Ecto neural progenitor cell (in vitro differentiated cells): Measurements from ENCODE around the gene KLHL15.
"Not testable (repeated sequence)": the region's sequence is repeated elsewhere in the genome, so short reads cannot be mapped to it uniquely, and the experiment has no call there.

ENCODE experiments used
- DNase-seq: peaks from one replicate; pipeline ENCODE4 v3.0.0-alpha.2; 2018; ENCODE audit warnings: low spot score

KLHL15 gene

GRCh38 chrX:24027086-24027485 lies at the start of gene KLHL15:
Gene KLHL15 (minus strand): TSS chrX:24027186. CDS start chrX:24006693, 20,493 bp downstream.
- no peak for DNase-seq

DNA sequence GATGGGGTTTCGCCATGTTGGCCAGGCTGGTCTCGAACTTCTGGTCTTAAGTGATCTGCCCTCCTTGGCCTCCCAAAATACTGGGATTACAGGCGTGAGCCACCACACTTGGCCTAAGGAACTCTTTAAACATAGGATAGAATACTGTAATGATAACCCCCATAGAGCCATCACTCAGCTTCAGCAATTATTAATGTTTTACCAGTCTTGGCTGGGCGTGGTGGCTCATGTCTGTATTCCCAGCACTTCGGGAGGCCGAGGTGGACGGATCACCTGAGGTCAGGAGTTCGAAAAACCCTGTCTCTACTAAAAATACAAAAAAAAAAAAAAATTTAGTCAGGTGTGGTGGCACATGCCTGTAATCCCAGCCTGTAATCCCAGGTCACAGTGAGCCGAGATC lies 42.9 kb upstream of the KLHL15 start:
- DNase-seq = no peak

GRCh38 chrX:24063488-24063887 lies 36.5 kb upstream of the KLHL15 start:
- no peak for DNase-seq

- no peak for DNase-seq
Observed at GRCh38 chrX:24055043-24055356, 28.0 kb upstream of the KLHL15 start.

DNA sequence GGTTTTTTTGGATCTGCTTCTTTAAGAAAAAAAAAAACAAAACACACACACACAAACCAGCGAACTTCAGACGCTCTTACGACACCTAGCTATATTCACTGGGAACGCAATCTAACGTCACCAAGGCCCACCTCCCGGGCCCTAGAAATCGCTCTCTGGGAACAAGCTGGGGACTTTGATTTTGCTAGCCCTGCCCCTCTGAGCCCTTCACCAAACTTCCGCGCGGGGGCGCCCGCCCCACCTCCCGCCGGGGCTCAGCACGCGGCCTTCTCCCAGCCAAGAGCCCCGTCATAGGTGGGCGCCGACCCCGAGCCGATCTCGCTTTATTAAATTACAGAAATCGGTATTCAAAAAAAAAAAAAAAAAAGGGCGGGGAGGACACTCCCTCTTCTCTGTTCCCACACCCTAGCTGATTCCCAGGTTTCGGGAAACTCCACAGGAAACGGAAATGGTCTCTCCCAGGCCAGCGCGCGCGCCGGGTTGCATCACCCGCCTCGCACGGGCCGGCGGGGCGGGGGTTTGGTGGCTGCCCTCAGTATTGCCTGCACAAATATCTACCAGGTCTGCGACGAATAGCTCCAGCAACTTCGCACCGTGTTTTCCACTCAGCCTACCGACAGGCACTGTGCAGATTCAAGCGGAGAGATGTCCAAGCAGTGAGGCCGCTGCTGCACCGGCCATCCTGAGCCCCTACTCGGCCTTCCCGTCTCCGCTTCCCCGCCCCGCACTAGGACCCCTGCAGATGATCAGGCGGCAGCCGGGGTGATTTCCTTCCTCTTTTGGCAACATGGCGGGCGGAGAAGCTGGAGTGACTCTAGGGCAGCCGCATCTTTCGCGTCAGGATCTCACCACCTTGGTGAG lies 27.4 kb upstream of the KLHL15 start, which contains the start of gene EIF2S3:
EIF2S3 (plus strand) TSS at position 775 of the 861 bp plus-strand sequence; CDS start at position 788, 13 bp downstream.
- peak; percentile 95 for DNase-seq

DNA sequence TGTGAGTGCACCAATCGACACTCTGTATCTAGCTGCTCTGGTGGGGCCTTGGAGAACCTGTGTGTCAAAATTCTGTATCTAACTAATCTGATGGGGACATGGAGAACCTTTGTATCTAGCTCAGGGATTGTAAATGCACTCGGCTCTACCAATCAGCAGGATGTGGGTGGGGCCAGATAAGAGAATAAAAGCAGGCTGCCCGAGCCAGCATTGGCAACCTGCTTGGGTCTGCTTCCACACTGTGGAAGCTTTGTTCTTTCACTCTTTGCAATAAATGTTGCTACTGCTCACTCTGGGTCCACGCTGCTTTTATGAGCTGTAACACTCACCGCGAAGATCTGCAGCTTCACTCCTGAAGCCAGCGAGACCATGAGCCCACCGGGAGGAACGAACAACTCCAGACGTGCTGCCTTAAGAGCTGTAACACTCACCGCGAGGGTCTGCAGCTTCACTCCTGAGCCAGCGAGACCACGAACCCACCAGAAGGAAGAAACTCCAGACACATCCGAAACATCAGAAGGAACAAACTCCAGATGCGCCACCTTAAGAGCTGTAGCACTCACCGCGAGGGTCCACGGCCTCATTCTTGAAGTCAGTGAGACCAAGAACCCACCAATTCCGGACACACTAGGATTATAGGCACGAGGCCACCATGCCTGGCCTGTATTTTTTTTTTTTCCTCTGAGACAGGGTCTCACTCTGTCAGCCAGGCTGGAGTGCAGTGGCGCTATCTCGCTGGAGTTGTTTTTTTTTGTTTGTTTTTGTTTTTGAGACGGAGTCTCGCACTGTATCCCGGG lies 23.7 kb upstream of the KLHL15 start:
- DNase-seq = not testable (repeated sequence)

DNA sequence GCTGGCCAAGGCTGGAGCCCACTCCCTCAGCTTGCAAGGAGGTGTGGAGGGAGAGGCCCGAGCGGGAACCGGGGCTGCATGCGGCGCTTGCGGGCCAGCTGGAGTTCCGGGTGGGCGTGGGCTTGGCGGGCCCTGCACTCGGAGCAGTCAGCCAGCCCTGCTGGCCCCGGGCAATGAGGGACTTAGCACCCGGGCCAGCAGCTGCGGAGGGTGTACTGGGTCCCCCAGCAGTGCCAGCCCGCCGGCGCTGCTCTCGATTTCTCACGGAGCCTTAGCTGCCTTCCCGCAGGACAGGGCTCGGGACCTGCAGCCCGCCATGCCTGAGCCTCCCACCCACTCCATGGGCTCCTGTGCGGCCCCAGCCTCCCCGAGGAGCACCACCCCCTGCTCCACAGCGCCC lies 22.7 kb upstream of the KLHL15 start:
- DNase-seq = not testable (repeated sequence)

- DNase-seq = not testable (repeated sequence)
Observed at GRCh38 chrX:24046060-24046459, 19.1 kb upstream of the KLHL15 start.

GRCh38 chrX:24037729-24038128 lies 10.7 kb upstream of the KLHL15 start:
- no peak for DNase-seq

- DNase-seq = no peak
Observed at GRCh38 chrX:24034485-24034884, 7.5 kb upstream of the KLHL15 start.

DNA sequence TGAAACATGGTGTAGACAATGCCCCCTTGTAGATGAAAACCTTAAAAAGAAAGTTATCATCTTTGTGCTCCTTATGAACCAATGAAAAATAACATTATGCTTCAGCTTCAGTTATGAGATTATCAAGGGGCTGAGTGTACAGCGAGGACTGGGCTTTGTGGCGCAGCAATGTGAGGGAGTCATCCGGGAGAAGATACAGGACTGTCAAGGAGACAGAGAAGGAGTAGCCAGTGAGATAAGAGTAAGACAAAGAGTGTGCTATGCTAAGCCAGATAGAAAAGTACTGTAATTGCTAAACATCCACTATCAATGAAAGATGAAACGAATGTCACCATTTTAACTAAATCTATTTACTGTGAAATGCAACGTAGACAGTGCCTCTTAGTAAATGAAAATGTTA lies 3.6 kb upstream of the KLHL15 start:
- no peak for DNase-seq

GRCh38 chrX:24027985-24028384 lies 999 bp upstream of the KLHL15 start:
- DNase-seq = no peak

DNA sequence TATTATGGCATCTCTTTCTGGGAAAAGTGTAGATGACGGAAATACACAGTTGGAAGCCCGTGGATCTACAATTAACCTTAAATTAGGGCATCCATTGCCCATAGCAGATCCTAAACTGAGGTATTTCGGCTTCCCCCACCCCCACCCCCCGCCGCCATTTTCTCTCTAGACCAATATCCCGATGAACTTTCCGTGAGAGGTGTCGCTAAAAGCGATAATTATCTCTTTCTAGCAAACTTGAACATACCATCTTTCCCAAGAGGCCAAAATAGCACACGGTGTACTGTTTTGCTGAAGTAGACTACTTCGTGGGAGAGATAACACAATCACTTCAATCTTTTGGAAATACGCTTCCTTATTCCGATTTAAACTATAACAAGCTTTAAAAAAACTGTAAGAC lies 554 bp downstream of the KLHL15 start:
- no peak for DNase-seq

- DNase-seq = no peak
Observed at GRCh38 chrX:24025741-24026403, 1.1 kb downstream of the KLHL15 start.

DNA sequence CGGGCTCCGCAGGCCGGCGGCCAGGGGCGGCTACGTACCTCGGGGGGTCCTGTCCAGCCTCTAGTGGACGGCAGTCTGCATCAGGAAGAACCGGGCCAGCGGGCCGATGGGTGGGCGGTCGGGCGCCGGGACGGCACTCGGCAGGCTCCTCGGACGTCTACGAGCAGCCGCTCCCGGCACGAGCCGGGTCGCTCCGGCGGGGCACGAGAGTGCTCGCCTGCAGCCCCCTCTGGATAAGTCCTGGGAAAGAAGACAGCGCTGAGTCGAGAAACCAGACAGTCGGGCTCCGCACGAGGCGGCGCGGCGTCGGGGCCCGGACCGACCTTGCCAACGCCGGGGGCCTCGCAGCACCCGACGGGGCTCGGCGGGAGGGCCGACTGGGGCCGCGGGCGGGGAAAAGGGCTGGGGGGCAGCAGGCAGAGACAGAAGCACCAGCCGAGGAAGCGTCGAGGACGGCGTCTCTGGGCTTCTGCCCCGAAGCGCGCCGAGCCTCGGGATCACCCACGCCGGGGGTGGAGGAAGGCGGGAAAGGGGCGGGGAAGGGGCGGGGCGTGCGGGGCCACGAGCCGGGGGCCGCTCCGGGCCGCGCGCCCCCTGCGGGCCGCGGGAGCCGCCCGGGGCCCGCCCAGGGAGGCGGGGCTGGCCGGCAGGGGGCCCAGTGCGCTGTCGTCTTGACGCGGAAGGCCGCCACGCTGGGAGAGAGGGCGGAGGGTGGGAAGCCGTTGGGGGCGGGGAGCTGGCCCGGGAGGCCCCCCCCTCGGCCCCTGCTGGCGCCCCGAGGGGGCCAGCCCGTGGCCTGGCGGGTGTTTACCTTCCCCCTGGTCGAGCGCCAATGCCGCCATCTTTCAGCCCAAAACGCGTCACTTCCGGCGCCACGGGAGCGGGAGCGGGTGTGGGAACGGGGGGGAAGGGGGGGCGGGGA lies 1.9 kb downstream of the KLHL15 start:
- DNase-seq = peak; percentile 93

- DNase-seq = no peak
Observed at GRCh38 chrX:24023972-24024669, 2.9 kb downstream of the KLHL15 start.

- DNase-seq = no peak
Observed at GRCh38 chrX:24023544-24023943, 3.4 kb downstream of the KLHL15 start.

- no peak for DNase-seq
Observed at GRCh38 chrX:24020306-24020876, 6.6 kb downstream of the KLHL15 start.

GRCh38 chrX:24019448-24019847 lies 7.5 kb downstream of the KLHL15 start:
- DNase-seq = no peak

GRCh38 chrX:24018809-24019208 lies 8.2 kb downstream of the KLHL15 start:
- DNase-seq = no peak

DNA sequence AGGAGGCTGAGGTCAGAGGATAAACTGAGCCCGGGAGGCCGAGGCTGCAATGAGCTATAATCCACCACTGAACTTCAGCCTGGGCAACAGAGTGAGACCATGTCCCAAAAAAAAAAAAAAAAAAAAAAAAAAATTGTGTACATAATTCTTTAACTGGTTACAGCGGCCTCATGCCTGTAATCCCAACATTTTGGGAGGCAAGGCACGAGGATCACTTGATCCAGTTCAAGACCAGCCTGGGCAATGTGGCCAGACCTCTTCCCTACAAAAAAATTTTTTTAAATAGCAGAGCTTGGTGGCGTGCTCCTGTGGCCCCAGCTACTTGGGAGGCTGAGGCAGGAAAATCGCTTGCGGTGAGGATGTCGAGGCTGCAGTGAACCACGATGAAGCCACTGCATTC lies 9.3 kb downstream of the KLHL15 start:
- DNase-seq = no peak
